Measurements from ENCODE around the gene ATXN8OS. TPM values are rescaled to one million over a fixed set of nuclear protein-coding genes. Genes with fewer than 3 reads are reported as not detected.

The ATXN8OS gene
- total and polyA plus RNA-seq, 2 of the 4 experiments (the other 2 are of a cell fraction) = not detected

DNA sequence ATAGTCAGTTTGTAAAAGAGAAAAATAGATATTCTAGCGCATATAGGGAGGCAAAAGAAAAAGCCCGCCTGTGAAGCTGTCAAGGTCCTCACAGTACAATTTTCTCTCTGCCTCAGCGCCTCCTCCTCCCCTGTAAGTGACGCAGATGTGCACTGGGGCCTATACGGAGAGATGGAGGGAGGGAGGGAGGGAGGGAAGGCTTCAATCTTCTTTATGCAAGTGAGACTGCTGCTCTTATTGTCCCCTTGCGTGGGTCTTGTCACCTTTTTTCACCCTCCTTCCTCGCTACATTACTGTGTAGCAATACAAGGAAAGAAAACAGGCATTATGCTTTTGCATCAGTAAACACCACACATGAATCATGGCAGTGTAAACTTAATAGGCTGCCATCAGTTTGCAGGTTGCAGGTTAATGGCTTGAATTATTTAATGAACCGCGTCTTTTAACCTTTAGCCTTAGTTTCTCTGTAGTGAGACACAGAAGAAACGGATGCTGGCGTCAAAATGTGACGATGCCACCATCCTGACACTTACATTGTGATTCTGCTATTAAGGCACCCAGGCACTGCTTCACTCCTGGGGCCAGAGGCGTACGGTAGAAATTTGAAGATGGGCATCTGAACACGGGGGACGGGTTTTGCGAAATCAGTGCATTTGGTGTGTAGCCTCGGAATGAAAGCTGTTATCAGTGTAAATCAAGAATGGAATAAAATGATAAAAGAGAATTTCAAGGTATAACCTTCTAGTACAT is 905 bp downstream of the ATXN8OS start, which contains the start of gene KLHL1:
Gene KLHL1, minus strand, starts transcription at position 97 of the 750 bp plus-strand sequence. CDS start 753 bp downstream, outside the sequence.
- H4K91ac ChIP-seq (ENCODE audit: insufficient read depth, low read depth, low read length) = no peak within 1 kb of the TSS
- H3K9me1 ChIP-seq (ENCODE audit: insufficient read depth, low read length) = no peaks in the 10 kb centered on the region
- H2BK20ac ChIP-seq (ENCODE audit: low read depth, low read length) = no peak within 1 kb of the TSS
- H2AK5ac ChIP-seq (ENCODE audit: low read depth, low read length) = no peak within 1 kb of the TSS
- no peaks in the 10 kb centered on the region for H3K27me3 ChIP-seq (ENCODE audit: control insufficient read depth, insufficient read depth, low read length)
- no peak within 1 kb of the TSS for H2BK15ac ChIP-seq (ENCODE audit: low read depth, low read length)
- H3K36me3 ChIP-seq (ENCODE audit: control insufficient read depth, insufficient read depth, low read length) = no peaks in the 10 kb centered on the region
- no peak within 1 kb of the TSS for H3K14ac ChIP-seq (replicated peaks; ENCODE audit: low read depth, low read length)
- ATAC-seq (ENCODE audit: low read depth) = no peak
- no peak within 1 kb of the TSS for H3K9ac ChIP-seq (ENCODE audit: low read depth, low read length)
- no peak within 1 kb of the TSS for H3K56ac ChIP-seq (ENCODE audit: extremely low read depth, insufficient read depth, low read length)
- H3K4me3 ChIP-seq (ENCODE audit: insufficient read depth, low read depth, low read length) = no peak within 1 kb of the TSS
- intact Hi-C loops (cut with micrococcal nuclease) (no loop called here), dilution Hi-C loops (cut with HindIII; ENCODE audit: low sequenced_read_pairs, unreplicated experiment) (no loop called here), in situ Hi-C loops (cut with MboI; ENCODE audit: low sequenced_read_pairs) (no loop called here)
- no peak within 1 kb of the TSS for H4K5ac ChIP-seq (ENCODE audit: low read depth, low read length)
- no peak for TF ChIP-seq RFX5 (IDR thresholded peaks at IDR 0.05; ENCODE audit: low read depth, low read length)
- TF ChIP-seq CEBPB (IDR thresholded peaks at IDR 0.05; ENCODE audit: low read depth, low read length) = no peak
- TF ChIP-seq CHD1 (IDR thresholded peaks at IDR 0.05; ENCODE audit: low read depth, low read length) = no peak
- no peak for TF ChIP-seq ELK1 (IDR thresholded peaks at IDR 0.05; ENCODE audit: borderline replicate concordance, low read depth, low read length)
- TF ChIP-seq SMC3 (IDR thresholded peaks at IDR 0.05; ENCODE audit: low read depth, low read length) = no peak
- no peak for TF ChIP-seq RAD21 (IDR thresholded peaks at IDR 0.05; ENCODE audit: low read length)
- no peak for TF ChIP-seq FOS (IDR thresholded peaks at IDR 0.05; ENCODE audit: low read depth, low read length)
- TF ChIP-seq RCOR1 (IDR thresholded peaks at IDR 0.05; ENCODE audit: insufficient replicate concordance, low read length) = no peak
- no peak for TF ChIP-seq BHLHE40 (IDR thresholded peaks at IDR 0.05; ENCODE audit: low read depth, low read length)
- BruUV-seq (replicated peaks) = no TSS peak
- H3K23ac ChIP-seq (ENCODE audit: low read depth, low read length) = no peak within 1 kb of the TSS
- no peaks in the 10 kb centered on the region for H3K79me1 ChIP-seq (ENCODE audit: low read depth in 1 of 2, low read length in 2 of 2)
- H2AFZ ChIP-seq (replicated peaks; ENCODE audit: low read length, poor library complexity) = peak within 1 kb of the TSS; percentile 51
- H3K4ac ChIP-seq (ENCODE audit: low read depth, low read length) = no peak within 1 kb of the TSS
- H3K18ac ChIP-seq (ENCODE audit: low read depth, low read length) = no peak within 1 kb of the TSS
- H4K20me1 ChIP-seq (ENCODE audit: insufficient read depth, low read length) = no peaks in the 10 kb centered on the region
- H3K4me2 ChIP-seq (ENCODE audit: low read depth, low read length) = no peak within 1 kb of the TSS
- no peak within 1 kb of the TSS for H4K8ac ChIP-seq (ENCODE audit: low read depth in 2 of 2, low read length in 2 of 2)
- peaks cover 12% of the 10 kb centered on the region for H3K9me3 ChIP-seq (ENCODE audit: control insufficient read depth, insufficient read depth, low read length)
- H2BK120ac ChIP-seq (ENCODE audit: low read depth, low read length) = no peak within 1 kb of the TSS
- no peak within 1 kb of the TSS for H2BK5ac ChIP-seq (ENCODE audit: low read depth, low read length, poor library complexity, severe bottlenecking)
- ChIA-PET POLR2A (ENCODE audit: unreplicated experiment) (no interaction called here), CTCF (no interaction called here)
- no peak within 1 kb of the TSS for H2AK9ac ChIP-seq (replicated peaks; ENCODE audit: low read depth, low read length, poor library complexity)
- 80% methylated on average over 2 of the region's 18 CpGs; no CpG with 5 or more reads in 1 of the 2 experiments for WGBS, 2 experiments (ENCODE audit: extremely low coverage in 2 of 2, insufficient read length in 1 of 2)
- no peak for DNase-seq
- no peak within 1 kb of the TSS for H3K27ac ChIP-seq (ENCODE audit: insufficient read depth, low read length)
- H3K4me1 ChIP-seq (ENCODE audit: control insufficient read depth, insufficient read depth, low read length) = no peaks in the 10 kb centered on the region
